ENCODE data around the gene MYH10.

Gene MYH10

DNA sequence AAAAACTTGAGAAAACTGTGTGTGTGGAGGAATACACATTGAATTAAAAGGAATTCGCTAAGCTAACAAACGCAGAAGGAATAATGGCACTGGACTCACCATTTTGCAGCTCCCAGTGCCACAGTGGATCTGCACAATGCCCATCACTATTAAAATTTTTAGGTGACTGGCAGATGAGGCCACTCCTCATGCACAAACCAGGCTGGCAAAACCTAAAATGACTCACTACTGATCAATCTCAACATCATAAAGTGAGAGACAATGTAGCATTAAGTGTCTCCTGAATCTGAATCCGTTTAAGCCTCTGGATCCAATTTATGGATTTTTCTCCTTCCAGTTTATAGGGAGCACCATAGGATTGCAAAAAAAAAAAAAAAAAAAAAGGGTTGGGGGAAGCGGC lies 20.6 kb downstream of the MYH10 start:
- DNase-seq (ENCODE audit: low spot score): no peak

DNA sequence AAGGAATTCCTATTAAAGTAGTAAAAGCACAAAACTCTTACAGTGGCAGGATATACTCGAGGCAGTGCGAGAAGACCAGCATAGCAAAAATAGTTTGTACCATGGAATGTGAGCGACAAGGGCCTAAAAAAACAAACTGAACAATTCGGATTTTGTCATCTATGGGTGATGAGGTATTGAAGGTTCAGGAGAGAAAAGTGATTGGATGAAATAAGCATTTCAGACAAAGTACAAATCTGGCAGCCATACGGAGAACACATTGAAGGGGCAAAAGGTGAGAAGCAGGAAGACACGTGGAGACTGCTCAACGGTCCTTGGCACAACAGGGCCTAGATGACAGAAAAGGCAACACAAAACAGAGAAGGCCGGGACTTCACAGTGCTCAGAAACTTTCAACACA lies 22.5 kb downstream of the MYH10 start:
- no peak for DNase-seq (ENCODE audit: low spot score)

- peak; percentile 29 for DNase-seq (ENCODE audit: low spot score)
These were observed 24.1 kb downstream of the MYH10 start for GRCh38 chr17:8606401-8606800.

DNA sequence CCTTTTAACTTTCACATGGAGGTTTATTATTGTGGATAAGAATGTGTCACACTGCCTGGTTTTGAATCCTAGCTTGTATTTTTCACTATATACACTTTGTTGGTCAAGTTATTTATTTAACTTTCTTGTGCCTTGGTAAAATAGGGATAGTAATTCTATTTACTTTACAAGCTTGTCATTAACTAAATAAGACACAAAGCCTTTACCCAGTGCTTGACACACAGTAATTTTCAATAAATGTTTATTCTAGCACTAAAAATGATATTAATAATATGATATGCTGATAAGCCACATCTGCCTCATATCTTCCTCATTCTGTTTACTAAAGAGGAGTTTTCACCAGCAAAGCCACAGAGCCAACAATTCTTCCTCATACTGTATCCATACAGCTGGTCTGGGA lies 27.8 kb downstream of the MYH10 start:
- DNase-seq (ENCODE audit: low spot score): no peak

GRCh38 chr17:8599351-8600011 lies 31.0 kb downstream of the MYH10 start:
- DNase-seq (ENCODE audit: low spot score): no peak

DNA sequence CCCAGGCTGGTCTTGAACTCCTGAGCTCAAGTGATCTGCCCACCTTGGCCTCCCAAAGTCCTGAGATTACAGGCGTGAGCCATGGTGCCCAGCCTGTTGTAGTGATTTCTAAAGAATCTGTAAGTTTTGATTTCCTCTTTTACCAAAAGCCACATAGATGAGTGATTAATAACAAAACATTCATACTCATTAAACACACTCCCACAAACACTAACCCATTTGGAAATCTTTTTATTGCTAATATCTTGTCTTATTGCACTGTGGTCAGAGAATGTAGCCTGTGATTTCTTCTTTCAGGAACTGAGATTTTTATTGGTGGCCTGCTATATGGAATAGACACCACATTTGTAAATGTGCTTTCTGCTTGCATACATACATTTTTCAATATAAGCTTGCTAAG lies 31.6 kb downstream of the MYH10 start:
- no peak for DNase-seq (ENCODE audit: low spot score)

- no peak for DNase-seq (ENCODE audit: low spot score)
These were observed 36.7 kb downstream of the MYH10 start for GRCh38 chr17:8593830-8594229.

DNA sequence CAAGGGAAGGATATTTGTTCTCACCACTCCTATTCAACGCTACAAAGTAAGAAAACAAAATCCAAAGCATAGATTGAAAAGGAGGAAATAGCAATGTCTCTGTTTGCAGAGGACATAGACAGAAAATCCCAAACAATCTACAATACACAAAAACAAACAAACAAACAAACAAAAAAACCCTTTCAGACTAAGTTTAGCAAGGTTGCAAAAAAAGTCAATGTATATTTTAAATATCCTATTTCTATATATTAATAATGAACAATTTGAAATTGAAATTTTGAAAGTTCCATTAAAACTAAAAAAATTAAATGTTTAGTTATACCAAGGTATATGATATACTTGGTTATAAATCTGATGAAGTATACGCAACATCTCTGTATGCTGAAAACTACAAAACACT lies 37.2 kb downstream of the MYH10 start:
- DNase-seq (ENCODE audit: low spot score): no peak

DNA sequence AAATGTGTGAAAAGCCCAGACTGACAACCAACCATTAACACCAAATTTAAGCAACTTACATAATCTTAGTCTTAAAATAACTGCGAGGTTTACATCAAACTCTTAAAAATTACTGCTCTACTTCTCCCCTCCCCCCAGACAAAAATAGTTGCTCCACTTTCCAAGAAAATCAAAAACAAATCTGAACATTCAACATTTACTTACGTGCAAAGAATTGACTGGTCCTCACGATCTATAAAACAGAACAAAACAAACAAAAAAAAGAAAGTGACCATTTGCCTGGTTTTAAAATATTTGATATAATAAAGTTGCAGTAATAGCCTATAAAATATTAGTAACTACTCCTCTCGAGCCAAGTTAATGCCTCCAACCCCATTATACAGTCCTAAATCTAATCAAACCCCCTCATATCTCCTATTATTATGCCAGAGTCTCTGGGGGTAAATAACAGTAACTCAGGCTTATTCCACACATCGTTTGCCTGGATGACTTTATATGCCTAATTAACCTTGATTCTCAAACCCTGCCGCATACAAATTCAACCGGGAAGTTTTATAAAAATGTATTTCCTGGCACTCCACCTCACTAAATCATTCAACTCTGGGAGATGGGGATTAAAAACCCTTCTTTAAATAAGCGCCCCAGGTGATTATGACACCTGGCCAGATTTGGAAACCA lies 41.5 kb downstream of the MYH10 start:
- no peak for DNase-seq (ENCODE audit: low spot score)

DNA sequence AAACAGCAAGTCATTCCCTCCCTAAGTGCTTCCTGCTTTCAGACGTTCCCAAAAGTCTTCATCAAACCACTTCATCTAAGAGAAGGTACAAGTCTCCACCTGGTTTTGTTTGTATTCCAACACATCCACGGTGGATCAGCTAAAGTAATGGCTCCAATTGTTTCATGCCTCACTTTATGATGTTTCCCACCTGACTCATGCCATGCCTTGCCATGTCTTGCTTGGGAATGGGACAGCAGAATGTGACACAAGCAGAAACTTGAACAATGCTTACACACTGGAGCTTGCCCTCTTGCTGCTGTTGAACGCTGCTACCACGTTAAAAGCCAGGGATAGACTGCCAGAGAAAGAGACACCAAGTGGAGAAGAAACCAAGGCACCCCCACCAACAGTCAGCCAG lies 43.8 kb downstream of the MYH10 start:
- DNase-seq (ENCODE audit: low spot score): no peak

- DNase-seq (ENCODE audit: low spot score): no peak
These were observed 44.6 kb downstream of the MYH10 start for GRCh38 chr17:8585911-8586310.

GRCh38 chr17:8583954-8584353 lies 46.6 kb downstream of the MYH10 start:
- DNase-seq (ENCODE audit: low spot score): no peak

- no peak for DNase-seq (ENCODE audit: low spot score)
These were observed 49.4 kb downstream of the MYH10 start for GRCh38 chr17:8580952-8581658.

- DNase-seq (ENCODE audit: low spot score): no peak
These were observed 52.7 kb downstream of the MYH10 start for GRCh38 chr17:8577868-8578267.

- no peak for DNase-seq (ENCODE audit: low spot score)
These were observed 53.8 kb downstream of the MYH10 start for GRCh38 chr17:8576559-8577294.

GRCh38 chr17:8574687-8575086 lies 55.8 kb downstream of the MYH10 start:
- DNase-seq (ENCODE audit: low spot score): no peak

DNA sequence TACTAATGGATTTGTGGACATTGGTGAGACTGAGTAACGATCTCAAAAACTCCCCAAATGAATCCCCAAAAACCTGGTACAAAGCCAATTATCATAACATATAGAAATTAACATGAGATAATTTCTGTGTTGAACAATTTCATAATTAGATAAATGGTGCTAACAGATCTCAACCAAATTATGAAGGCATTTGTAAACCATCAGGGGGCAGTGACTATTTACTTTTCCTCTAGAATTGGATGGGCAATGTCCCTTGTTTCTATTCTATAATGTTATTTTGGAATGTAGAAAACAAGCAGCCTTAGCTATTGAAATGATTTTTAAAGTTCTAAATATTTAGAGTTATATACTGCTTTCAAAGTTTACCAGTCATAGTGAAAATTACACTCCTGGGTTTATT lies 57.8 kb downstream of the MYH10 start:
- peak; percentile 23 for DNase-seq (ENCODE audit: low spot score)

DNA sequence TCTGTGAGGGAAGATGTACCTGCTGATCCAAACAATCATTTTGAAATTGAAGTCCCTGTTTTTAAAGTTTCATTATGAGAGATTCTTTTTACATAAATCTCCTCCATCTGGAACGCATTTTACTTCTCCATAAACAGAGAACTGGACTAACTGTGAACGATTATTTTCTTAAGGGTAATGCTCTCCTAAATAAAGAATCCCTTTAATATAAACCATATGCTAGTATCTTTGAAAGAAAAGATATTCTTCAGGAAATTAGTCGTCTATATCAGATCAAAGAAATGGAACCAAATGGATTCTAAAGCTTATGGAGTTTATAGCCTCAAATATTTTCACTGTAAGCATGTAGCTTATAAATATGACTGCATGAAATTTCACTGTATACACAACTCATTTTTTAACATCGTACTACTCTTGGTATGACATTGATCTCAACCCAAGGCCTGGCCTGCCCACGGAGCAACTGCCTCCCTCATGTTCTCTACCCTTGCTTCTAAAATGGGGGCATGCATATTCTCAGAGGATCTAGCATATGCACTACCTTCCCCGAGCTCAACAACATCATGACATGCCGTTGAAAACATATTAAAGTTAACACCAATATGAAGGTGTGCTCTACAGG lies 66.4 kb downstream of the MYH10 start:
- peak; percentile 36 for DNase-seq (ENCODE audit: low spot score)

- no peak for DNase-seq (ENCODE audit: low spot score)
These were observed 67.3 kb downstream of the MYH10 start for GRCh38 chr17:8563024-8563776.

DNA sequence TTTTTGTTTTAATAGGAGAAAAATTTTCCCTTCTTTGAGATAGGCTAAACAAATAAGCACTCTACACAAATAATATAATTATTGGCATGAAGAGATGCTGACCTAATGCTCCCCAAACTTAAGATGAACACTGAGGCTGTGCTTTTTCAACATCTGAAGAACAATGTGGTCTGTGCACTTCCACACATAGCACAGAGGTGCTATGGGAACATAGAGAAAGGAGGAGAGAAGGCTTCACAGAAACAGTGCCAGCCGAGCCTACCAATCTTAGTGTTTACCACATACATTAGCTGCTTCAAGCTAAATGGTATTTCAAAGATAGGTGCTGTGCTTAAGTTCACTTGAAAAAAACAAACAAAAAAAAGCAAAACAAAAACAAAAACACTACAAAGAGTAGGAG lies 72.4 kb downstream of the MYH10 start:
- no peak for DNase-seq (ENCODE audit: low spot score)

DNA sequence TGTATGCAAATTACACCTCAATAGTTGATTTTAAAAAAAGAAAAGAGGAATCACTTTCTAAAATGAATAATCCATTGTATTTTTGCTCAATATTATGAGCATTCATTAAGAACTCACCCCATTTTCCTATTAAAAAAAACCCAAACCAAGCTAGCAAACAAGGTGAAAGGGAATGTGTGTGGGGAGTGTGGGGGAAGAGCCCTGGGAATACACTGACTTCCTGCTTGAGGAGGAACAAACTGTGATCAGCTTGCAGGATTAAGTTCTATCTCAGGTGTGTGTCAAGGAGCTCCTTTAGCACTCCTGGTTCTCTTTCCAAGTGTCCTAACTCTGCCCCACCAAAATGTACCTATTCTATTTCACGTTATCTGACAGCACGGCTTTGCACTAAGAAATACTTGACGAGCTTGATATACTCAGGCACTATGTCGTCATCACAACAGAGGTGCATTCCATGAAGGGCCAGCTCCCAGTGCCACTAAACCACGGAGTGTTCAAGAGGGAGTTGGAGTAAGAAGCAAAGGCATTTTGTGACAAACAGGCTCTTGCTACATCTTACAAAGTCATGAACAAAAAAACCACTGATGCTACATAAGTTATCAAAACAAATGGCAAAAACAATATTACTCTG lies 73.2 kb downstream of the MYH10 start:
- no peak for DNase-seq (ENCODE audit: low spot score)
